SH-SY5Y (cell line): Measurements from ENCODE around the gene C12orf75.

Experiments used
- GATA2 ChIP-seq: IDR thresholded peaks from 2 replicates; pipeline ENCODE4 v1.6.1; 2011; ENCODE audit warnings: mild to moderate bottlenecking, low read depth, low read length
- GATA3 ChIP-seq: IDR thresholded peaks from 2 replicates; pipeline ENCODE4 v1.6.1; 2011; ENCODE audit warnings: low read depth, mild to moderate bottlenecking, low read length, moderate library complexity

DNA sequence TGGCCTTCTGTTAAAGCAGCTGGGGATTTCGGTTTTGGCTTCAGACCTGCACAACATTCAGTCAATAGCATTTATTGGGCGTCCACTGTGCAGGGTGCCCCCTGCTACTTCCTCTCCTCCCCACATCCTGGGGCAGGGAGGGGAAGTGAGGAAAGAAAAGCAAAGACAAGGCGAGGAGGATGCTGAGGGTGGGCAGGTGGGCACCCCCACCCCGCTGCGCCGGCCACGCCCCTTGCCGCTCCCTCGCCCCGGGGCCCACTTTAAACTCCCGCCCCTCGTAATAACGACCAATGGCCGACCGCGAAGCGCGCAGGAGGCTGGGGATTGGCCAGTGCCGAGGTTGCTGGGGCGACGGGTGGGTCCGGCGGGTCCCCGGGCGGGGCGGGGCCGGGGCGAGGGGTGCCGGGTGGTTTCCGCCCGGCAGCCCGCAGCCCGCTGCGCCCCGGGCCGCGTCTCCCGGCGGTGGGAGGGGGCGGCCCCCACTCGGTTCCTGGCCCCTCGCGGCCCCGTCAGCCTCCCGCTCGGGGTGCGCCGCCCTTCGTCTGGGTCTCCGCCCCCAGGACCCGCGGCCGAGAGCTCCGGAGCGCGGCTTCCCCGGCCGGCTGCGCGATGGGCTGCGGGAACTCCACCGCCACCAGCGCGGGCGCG is at the start of gene C12orf75:
- TF ChIP-seq GATA3: no peak
- TF ChIP-seq GATA2: no peak
